Measurements from ENCODE around the gene PRKCA. TPM values are rescaled to one million over a fixed set of nuclear protein-coding genes. Genes with fewer than 3 reads are reported as not detected.

Gene PRKCA
- total and polyA plus RNA-seq, 3 experiments from 2014 or later = 1.8 to 74.1 (median 73.9) TPM

DNA sequence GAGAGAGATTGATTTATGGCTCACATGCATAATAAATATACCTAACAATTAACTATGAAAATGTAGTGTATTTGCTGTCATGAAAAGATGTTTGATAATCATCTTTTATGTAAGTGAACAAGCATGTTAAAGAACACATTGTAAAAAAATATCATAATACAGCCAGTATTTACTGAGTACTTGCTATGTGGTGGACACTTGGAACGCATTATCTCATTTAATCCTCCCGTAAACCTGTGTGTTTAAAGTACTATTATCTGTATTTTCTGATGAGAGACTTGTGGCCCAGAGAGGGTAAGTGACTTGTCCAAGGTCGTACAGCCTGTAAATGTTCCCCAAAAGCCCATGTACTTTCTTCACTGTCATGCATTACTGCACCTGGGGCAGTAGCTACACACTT, 70.7 kb downstream of the PRKCA start:
- H3K4me1 Mint-ChIP-seq = peaks cover 16 to 40% (median 17%) of the 10 kb centered on the region in 3 donors
- Histone ChIP-seq H3K4me1 (ENCODE audit: insufficient read depth, low read length) (peaks cover 30% of the 10 kb centered on the region), H3K9me3 (ENCODE audit: low read length) (no peaks in the 10 kb centered on the region), H3K4me3 (ENCODE audit: low read length) (no peak overlapping the region), H3K36me3 (ENCODE audit: insufficient read depth, low read length) (no peaks in the 10 kb centered on the region), H3K27ac (ENCODE audit: low read depth, low read length) (no peak overlapping the region), H3K27me3 (ENCODE audit: insufficient read depth, low read length, poor library complexity, severe bottlenecking) (no peaks in the 10 kb centered on the region)
- H3K36me3 Mint-ChIP-seq = peaks cover 0 to 4% (median 0%) of the 10 kb centered on the region in 3 donors
- no peak overlapping the region for H3K4me3 Mint-ChIP-seq
- no peaks in the 10 kb centered on the region for H3K9me3 Mint-ChIP-seq
- ChIA-PET POLR2A (no interaction called here), CTCF (no interaction called here)
- DNase-seq = no peak
- no peaks in the 10 kb centered on the region for H3K27me3 Mint-ChIP-seq
- H3K27ac Mint-ChIP-seq = peak overlapping the region in 6 of 8 donors; percentile 21 to 84 (median 48)

DNA sequence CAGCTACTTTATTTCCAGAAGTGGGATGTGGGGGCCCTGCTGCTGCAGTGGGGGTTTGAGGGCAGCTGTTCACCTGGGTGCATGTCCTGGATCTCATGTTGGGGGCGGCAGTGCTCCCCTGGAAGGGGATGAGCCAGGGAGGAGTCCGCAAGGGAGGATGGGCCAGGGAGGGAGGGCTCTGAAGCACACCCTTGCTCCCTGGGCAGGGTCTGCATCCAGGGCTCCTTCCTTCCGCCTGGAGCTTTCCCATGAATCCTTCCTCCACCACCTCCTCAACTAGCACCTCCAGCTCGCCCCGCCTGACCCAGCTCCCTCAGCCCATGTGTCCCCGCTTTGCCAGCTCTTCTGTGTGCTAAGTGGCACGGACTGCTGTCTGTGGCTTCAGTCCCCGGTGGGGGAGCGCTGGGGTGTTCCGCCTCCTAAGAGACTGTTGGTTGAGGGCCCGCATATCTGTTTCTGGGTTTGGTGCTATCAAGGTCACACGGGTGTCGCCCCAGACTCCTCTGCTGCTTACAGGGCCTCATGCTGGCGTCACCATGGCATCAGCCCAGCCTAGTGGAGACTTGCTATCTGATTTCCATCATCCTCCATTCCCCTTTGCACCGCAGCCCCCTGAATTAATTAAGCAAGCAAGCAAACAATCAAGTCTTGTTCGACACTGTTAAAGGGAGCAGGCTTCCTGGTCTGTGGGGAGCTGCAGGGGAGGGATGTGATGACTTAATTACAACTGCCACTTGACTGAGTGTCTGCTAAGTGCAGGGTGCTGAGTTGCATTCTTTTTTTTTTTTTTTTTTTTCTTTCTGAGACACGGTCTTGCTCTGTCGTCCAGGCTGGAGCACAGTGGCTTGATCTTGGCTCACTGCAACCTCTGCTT, 71.8 kb downstream of the PRKCA start:
- H3K9me3 ChIP-seq (ENCODE audit: low read length) = no peaks in the 10 kb centered on the region
- no peaks in the 10 kb centered on the region for H3K36me3 ChIP-seq (ENCODE audit: insufficient read depth, low read length)
- DNase-seq = peak; percentile 44 to 77 (median 62)
- Mint-ChIP-seq H3K36me3 (peaks cover 0 to 4% (median 0%) of the 10 kb centered on the region in 3 donors), H3K27ac (peak overlapping the region in 7 of 8 donors; percentile 67 to 94 (median 86)), H3K4me3 (peak overlapping the region in 4 of 7 donors; percentile 2 to 66 (median 34)), H3K4me1 (peaks cover 16 to 40% (median 17%) of the 10 kb centered on the region in 3 donors), H3K9me3 (no peaks in the 10 kb centered on the region), H3K27me3 (no peaks in the 10 kb centered on the region)
- POLR2A ChIA-PET = no interaction called here
- no peaks in the 10 kb centered on the region for H3K27me3 ChIP-seq (ENCODE audit: insufficient read depth, low read length, poor library complexity, severe bottlenecking)
- H3K4me3 ChIP-seq (ENCODE audit: low read length) = no peak overlapping the region
- no peak overlapping the region for H3K27ac ChIP-seq (ENCODE audit: low read depth, low read length)
- H3K4me1 ChIP-seq (ENCODE audit: insufficient read depth, low read length) = peaks cover 26% of the 10 kb centered on the region
- CTCF ChIA-PET = no interaction called here

DNA sequence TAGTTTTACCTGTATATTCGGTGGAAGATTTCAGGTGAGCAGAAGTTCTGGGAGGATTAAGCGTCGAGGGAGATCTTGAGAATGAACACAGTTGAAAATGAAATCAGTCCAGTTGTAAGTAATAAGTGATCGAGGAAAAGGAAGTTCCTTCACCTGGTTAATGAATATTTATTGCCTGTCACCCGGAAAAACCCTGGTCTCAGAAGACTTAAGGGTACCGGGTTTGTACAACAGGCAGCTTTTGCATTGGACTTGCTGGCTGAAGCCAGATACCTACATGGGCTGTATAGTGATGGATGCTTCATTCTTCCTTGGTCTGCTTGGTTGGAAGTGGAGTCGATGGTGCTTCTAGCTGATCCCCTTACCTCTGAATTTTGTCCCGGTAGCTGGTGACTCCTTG, 72.7 kb downstream of the PRKCA start:
- peak overlapping the region in 3 of 7 donors; percentile 12 to 66 (median 55) for H3K4me3 Mint-ChIP-seq
- H3K4me3 ChIP-seq (ENCODE audit: low read length) = no peak overlapping the region
- ChIA-PET POLR2A (no interaction called here), CTCF (no interaction called here)
- H3K27ac ChIP-seq (ENCODE audit: low read depth, low read length) = no peak overlapping the region
- peaks cover 27% of the 10 kb centered on the region for H3K4me1 ChIP-seq (ENCODE audit: insufficient read depth, low read length)
- no peaks in the 10 kb centered on the region for H3K9me3 Mint-ChIP-seq
- H3K36me3 ChIP-seq (ENCODE audit: insufficient read depth, low read length) = no peaks in the 10 kb centered on the region
- no peaks in the 10 kb centered on the region for H3K27me3 ChIP-seq (ENCODE audit: insufficient read depth, low read length, poor library complexity, severe bottlenecking)
- H3K27me3 Mint-ChIP-seq = no peaks in the 10 kb centered on the region
- peak overlapping the region in 7 of 8 donors; percentile 52 to 89 (median 75) for H3K27ac Mint-ChIP-seq
- peaks cover 16 to 40% (median 17%) of the 10 kb centered on the region in 3 donors for H3K4me1 Mint-ChIP-seq
- H3K36me3 Mint-ChIP-seq = no peaks in the 10 kb centered on the region
- no peak for DNase-seq
- H3K9me3 ChIP-seq (ENCODE audit: low read length) = no peaks in the 10 kb centered on the region

DNA sequence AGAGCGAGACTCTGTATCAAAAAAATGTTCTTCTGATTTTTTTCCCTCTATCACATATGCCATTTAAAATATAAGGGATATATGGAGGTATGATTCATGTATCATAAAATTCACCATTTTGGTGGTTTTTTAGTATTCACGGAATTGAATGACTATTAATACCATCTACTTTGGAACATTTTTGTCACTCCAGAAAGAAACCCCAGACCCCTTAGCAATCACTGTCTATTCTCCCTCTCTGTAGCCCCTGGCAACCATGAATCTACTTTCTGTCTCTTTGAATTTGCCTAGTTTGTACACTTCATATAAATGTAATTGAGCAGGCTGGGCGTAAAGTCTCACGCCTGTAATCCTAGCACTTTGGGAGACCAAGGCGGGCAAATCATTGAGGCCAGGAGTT, 75.9 kb downstream of the PRKCA start:
- no peaks in the 10 kb centered on the region for H3K36me3 Mint-ChIP-seq
- Histone ChIP-seq H3K27me3 (ENCODE audit: insufficient read depth, low read length, poor library complexity, severe bottlenecking) (no peaks in the 10 kb centered on the region), H3K9me3 (ENCODE audit: low read length) (no peaks in the 10 kb centered on the region), H3K27ac (ENCODE audit: low read depth, low read length) (no peak overlapping the region), H3K36me3 (ENCODE audit: insufficient read depth, low read length) (no peaks in the 10 kb centered on the region), H3K4me1 (ENCODE audit: insufficient read depth, low read length) (peaks cover 30% of the 10 kb centered on the region), H3K4me3 (ENCODE audit: low read length) (no peak overlapping the region)
- no peaks in the 10 kb centered on the region for H3K27me3 Mint-ChIP-seq
- peak overlapping the region in 1 of 8 donors; percentile 23 for H3K27ac Mint-ChIP-seq
- H3K9me3 Mint-ChIP-seq = no peaks in the 10 kb centered on the region
- DNase-seq = no peak
- H3K4me1 Mint-ChIP-seq = peaks cover 13 to 38% (median 24%) of the 10 kb centered on the region in 3 donors
- ChIA-PET CTCF (no interaction called here), POLR2A (no interaction called here)
- H3K4me3 Mint-ChIP-seq = no peak overlapping the region

DNA sequence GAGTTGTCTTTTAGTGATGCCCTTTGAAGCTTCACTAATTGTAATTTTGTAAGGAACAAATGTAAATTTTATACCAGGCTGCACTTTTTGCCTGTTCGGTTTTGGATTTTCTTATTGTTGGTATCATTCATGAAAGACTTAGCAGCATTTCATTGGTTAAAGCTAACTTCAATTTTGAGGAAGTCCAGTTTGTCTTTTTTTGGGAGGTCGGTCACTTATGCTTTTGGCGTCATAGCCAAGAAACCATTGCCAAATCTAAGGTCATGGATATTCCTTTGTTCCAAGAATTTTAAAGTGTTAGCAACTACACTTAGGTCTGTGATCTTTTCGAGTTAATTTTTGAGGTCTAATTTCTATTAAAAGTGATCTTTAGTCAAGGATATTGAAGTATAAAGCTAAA, 77.1 kb downstream of the PRKCA start:
- ChIA-PET CTCF (no interaction called here), POLR2A (no interaction called here)
- no peak overlapping the region for H3K4me3 ChIP-seq (ENCODE audit: low read length)
- Mint-ChIP-seq H3K4me1 (peaks cover 8 to 30% (median 16%) of the 10 kb centered on the region in 3 donors), H3K36me3 (no peaks in the 10 kb centered on the region), H3K27me3 (no peaks in the 10 kb centered on the region), H3K4me3 (no peak overlapping the region), H3K9me3 (no peaks in the 10 kb centered on the region), H3K27ac (no peak overlapping the region)
- DNase-seq = no peak
- peaks cover 21% of the 10 kb centered on the region for H3K4me1 ChIP-seq (ENCODE audit: insufficient read depth, low read length)
- no peak overlapping the region for H3K27ac ChIP-seq (ENCODE audit: low read depth, low read length)
- H3K36me3 ChIP-seq (ENCODE audit: insufficient read depth, low read length) = no peaks in the 10 kb centered on the region
- no peaks in the 10 kb centered on the region for H3K27me3 ChIP-seq (ENCODE audit: insufficient read depth, low read length, poor library complexity, severe bottlenecking)
- no peaks in the 10 kb centered on the region for H3K9me3 ChIP-seq (ENCODE audit: low read length)

DNA sequence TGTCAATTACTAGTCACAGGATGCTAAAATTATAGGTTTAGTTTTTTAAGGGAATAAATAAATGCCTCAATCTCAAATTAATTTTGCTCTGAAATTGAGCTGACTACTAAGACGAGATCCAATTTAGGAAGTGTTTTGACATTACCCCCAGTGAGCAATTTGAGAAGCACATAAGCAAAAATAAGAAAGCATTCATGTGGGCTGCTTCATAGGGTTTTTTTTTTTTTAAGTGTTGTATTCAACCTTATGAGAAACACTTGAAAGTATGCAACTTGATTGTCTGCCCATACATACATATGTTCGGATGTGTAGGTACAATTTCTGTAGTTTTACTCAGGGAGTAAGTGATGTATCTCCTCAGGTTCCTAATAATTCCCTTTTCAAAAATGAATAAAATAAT, 77.6 kb downstream of the PRKCA start:
- Histone ChIP-seq H3K4me1 (ENCODE audit: insufficient read depth, low read length) (peaks cover 16% of the 10 kb centered on the region), H3K27me3 (ENCODE audit: insufficient read depth, low read length, poor library complexity, severe bottlenecking) (no peaks in the 10 kb centered on the region), H3K9me3 (ENCODE audit: low read length) (no peaks in the 10 kb centered on the region), H3K36me3 (ENCODE audit: insufficient read depth, low read length) (no peaks in the 10 kb centered on the region), H3K4me3 (ENCODE audit: low read length) (no peak overlapping the region), H3K27ac (ENCODE audit: low read depth, low read length) (no peak overlapping the region)
- CTCF ChIA-PET = no interaction called here
- Mint-ChIP-seq H3K27ac (no peak overlapping the region), H3K9me3 (no peaks in the 10 kb centered on the region), H3K36me3 (no peaks in the 10 kb centered on the region), H3K4me3 (no peak overlapping the region), H3K4me1 (peaks cover 7 to 30% (median 13%) of the 10 kb centered on the region in 3 donors), H3K27me3 (no peaks in the 10 kb centered on the region)
- POLR2A ChIA-PET = no interaction called here
- no peak for DNase-seq

DNA sequence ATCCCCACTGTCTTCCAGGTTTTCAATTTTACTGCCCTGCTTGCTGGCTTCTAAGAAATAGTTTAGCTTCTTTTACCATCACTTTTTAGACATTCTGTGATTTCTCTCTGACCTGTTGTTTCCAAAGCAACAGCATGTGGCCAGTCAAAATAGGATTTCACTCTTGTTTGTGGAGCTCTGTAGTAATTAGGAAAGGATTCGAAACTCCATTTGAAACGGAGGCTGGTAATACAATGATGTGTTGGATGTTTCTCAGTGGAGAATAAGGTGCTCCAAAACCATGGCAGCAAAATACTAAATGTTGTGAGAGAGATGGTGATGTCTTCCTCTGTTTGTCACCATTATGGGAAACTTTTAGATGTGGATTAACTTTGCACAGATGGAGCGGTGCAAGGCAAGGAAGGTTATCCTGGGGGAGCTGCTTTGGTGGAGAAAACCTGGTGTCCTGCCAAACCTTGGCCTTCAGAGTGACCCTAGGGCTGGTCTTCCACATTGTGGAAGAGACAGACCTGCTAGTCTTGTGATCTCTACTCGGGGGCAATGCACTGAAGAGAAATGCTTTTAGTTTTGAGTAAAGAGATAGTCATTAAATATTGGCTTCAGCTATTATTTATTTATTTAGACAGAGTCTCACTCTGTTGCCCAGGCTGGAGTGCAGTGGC, 79.4 kb downstream of the PRKCA start:
- no peaks in the 10 kb centered on the region for H3K27me3 Mint-ChIP-seq
- ChIA-PET POLR2A (no interaction called here), CTCF (no interaction called here)
- no peak overlapping the region for H3K27ac ChIP-seq (ENCODE audit: low read depth, low read length)
- H3K36me3 Mint-ChIP-seq = no peaks in the 10 kb centered on the region
- no peaks in the 10 kb centered on the region for H3K27me3 ChIP-seq (ENCODE audit: insufficient read depth, low read length, poor library complexity, severe bottlenecking)
- no peak for DNase-seq
- no peak overlapping the region for H3K4me3 ChIP-seq (ENCODE audit: low read length)
- peaks cover 18% of the 10 kb centered on the region for H3K4me1 ChIP-seq (ENCODE audit: insufficient read depth, low read length)
- no peaks in the 10 kb centered on the region for H3K9me3 ChIP-seq (ENCODE audit: low read length)
- no peaks in the 10 kb centered on the region for H3K9me3 Mint-ChIP-seq
- H3K36me3 ChIP-seq (ENCODE audit: insufficient read depth, low read length) = no peaks in the 10 kb centered on the region
- peak overlapping the region in 2 of 8 donors; percentile 19 to 40 for H3K27ac Mint-ChIP-seq
- peaks cover 10 to 34% (median 11%) of the 10 kb centered on the region in 3 donors for H3K4me1 Mint-ChIP-seq
- no peak overlapping the region for H3K4me3 Mint-ChIP-seq

DNA sequence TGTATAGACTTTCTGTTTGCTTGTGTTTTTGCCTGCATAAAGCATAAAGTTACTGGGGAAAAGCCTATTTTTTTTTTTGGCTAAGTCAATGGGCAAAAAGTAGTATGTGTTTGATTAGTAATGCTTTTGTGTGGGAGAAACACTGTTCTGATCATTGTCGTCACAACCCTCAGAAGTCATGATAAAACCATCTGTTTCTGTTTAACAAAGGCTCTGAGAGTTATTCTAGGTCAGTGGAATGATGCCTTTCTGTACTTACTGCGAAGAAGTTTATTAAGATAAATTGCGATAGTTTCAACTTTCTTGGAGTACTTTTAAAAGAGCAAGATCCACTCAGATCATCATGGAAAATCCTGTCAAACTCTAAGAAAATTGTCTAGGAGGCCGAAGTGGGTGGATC, 80.9 kb downstream of the PRKCA start:
- H3K36me3 ChIP-seq (ENCODE audit: insufficient read depth, low read length) = no peaks in the 10 kb centered on the region
- Mint-ChIP-seq H3K27me3 (no peaks in the 10 kb centered on the region), H3K9me3 (no peaks in the 10 kb centered on the region), H3K4me3 (no peak overlapping the region), H3K27ac (no peak overlapping the region), H3K36me3 (peaks cover 0 to 2% (median 0%) of the 10 kb centered on the region in 3 donors), H3K4me1 (peaks cover 16 to 39% (median 16%) of the 10 kb centered on the region in 3 donors)
- DNase-seq = no peak
- H3K4me1 ChIP-seq (ENCODE audit: insufficient read depth, low read length) = peaks cover 21% of the 10 kb centered on the region
- H3K27ac ChIP-seq (ENCODE audit: low read depth, low read length) = no peak overlapping the region
- CTCF ChIA-PET = no interaction called here
- H3K27me3 ChIP-seq (ENCODE audit: insufficient read depth, low read length, poor library complexity, severe bottlenecking) = no peaks in the 10 kb centered on the region
- no peak overlapping the region for H3K4me3 ChIP-seq (ENCODE audit: low read length)
- H3K9me3 ChIP-seq (ENCODE audit: low read length) = no peaks in the 10 kb centered on the region
- POLR2A ChIA-PET = no interaction called here

Measured in CD8-positive, alpha-beta memory T cell (primary cell).